ENCODE results near the gene ALG12. TPM values are rescaled to one million over a fixed set of nuclear protein-coding genes. Genes with fewer than 3 reads are reported as not detected.

The ALG12 gene
- total and polyA plus RNA-seq, 2 of the 4 experiments (the other 2 are of a cell fraction): 7.2 to 10.9 TPM

- Histone ChIP-seq H3K79me1 (ENCODE audit: low read depth in 1 of 2, low read length in 2 of 2) (peaks cover 18 to 64% of the 10 kb centered on the region in 2 experiments), H3K4ac (ENCODE audit: low read depth, low read length) (no peak overlapping the region), H3K14ac (replicated peaks; ENCODE audit: low read depth, low read length) (no peak overlapping the region), H3K4me1 (ENCODE audit: control insufficient read depth, insufficient read depth, low read length) (no peaks in the 10 kb centered on the region), H4K91ac (ENCODE audit: insufficient read depth, low read depth, low read length) (no peak overlapping the region), H4K20me1 (ENCODE audit: insufficient read depth, low read length) (peaks cover 58% of the 10 kb centered on the region), H3K4me3 (ENCODE audit: insufficient read depth, low read depth, low read length) (no peak overlapping the region), H2AK5ac (ENCODE audit: low read depth, low read length) (no peak overlapping the region), H3K56ac (ENCODE audit: extremely low read depth, insufficient read depth, low read length) (no peak overlapping the region), H2AFZ (replicated peaks; ENCODE audit: low read length, poor library complexity) (no peak overlapping the region), H2BK15ac (ENCODE audit: low read depth, low read length) (no peak overlapping the region), H3K36me3 (ENCODE audit: control insufficient read depth, insufficient read depth, low read length) (peaks cover 15% of the 10 kb centered on the region), H3K18ac (ENCODE audit: low read depth, low read length) (no peak overlapping the region), H3K9me3 (ENCODE audit: control insufficient read depth, insufficient read depth, low read length) (peaks cover 14% of the 10 kb centered on the region), H3K9me1 (ENCODE audit: insufficient read depth, low read length) (0 out of 2 replicates have a peak, but pooled peaks cover 5% of the 10 kb centered on the region), H2BK20ac (ENCODE audit: low read depth, low read length) (no peak overlapping the region), H2AK9ac (replicated peaks; ENCODE audit: low read depth, low read length, poor library complexity) (no peak overlapping the region), H2BK5ac (ENCODE audit: low read depth, low read length, poor library complexity, severe bottlenecking) (no peak overlapping the region), H2BK120ac (ENCODE audit: low read depth, low read length) (no peak overlapping the region), H3K27me3 (ENCODE audit: control insufficient read depth, insufficient read depth, low read length) (no peaks in the 10 kb centered on the region), H3K23ac (ENCODE audit: low read depth, low read length) (no peak overlapping the region), H3K27ac (ENCODE audit: insufficient read depth, low read length) (no peak overlapping the region), H3K4me2 (ENCODE audit: low read depth, low read length) (no peak overlapping the region), H3K9ac (ENCODE audit: low read depth, low read length) (no peak overlapping the region), H4K5ac (ENCODE audit: low read depth, low read length) (no peak overlapping the region), H4K8ac (ENCODE audit: low read depth in 2 of 2, low read length in 2 of 2) (no peak overlapping the region)
- DNase-seq: no peak
- TF ChIP-seq BHLHE40 (IDR thresholded peaks at IDR 0.05; ENCODE audit: low read depth, low read length) (no peak), RFX5 (IDR thresholded peaks at IDR 0.05; ENCODE audit: low read depth, low read length) (no peak), MXI1 (IDR thresholded peaks at IDR 0.05; ENCODE audit: borderline replicate concordance, low read depth, low read length) (no peak), CEBPB (IDR thresholded peaks at IDR 0.05; ENCODE audit: low read depth, low read length) (no peak), ELK1 (IDR thresholded peaks at IDR 0.05; ENCODE audit: borderline replicate concordance, low read depth, low read length) (no peak), FOS (IDR thresholded peaks at IDR 0.05; ENCODE audit: low read depth, low read length) (no peak), MAFK (IDR thresholded peaks at IDR 0.05; ENCODE audit: low read depth, low read length) (no peak), RAD21 (IDR thresholded peaks at IDR 0.05; ENCODE audit: low read length) (no peak), SMC3 (IDR thresholded peaks at IDR 0.05; ENCODE audit: low read depth, low read length) (no peak), MAZ (IDR thresholded peaks at IDR 0.05; ENCODE audit: borderline replicate concordance, low read depth, low read length) (no peak), NFE2L2 (IDR thresholded peaks at IDR 0.05; ENCODE audit: low read depth, low read length) (no peak), CHD1 (IDR thresholded peaks at IDR 0.05; ENCODE audit: low read depth, low read length) (no peak), POLR2A (IDR thresholded peaks at IDR 0.05; ENCODE audit: low read depth, low read length) (no peak), RCOR1 (IDR thresholded peaks at IDR 0.05; ENCODE audit: insufficient replicate concordance, low read length) (no peak)
- TF ChIP-seq, protein P1, sequence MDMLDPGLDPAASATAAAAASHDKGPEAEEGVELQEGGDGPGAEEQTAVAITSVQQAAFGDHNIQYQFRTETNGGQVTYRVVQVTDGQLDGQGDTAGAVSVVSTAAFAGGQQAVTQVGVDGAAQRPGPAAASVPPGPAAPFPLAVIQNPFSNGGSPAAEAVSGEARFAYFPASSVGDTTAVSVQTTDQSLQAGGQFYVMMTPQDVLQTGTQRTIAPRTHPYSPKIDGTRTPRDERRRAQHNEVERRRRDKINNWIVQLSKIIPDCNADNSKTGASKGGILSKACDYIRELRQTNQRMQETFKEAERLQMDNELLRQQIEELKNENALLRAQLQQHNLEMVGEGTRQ (IDR thresholded peaks at IDR 0.05; ENCODE audit: low read depth, low read length): no peak
- TF ChIP-seq, protein P2, sequence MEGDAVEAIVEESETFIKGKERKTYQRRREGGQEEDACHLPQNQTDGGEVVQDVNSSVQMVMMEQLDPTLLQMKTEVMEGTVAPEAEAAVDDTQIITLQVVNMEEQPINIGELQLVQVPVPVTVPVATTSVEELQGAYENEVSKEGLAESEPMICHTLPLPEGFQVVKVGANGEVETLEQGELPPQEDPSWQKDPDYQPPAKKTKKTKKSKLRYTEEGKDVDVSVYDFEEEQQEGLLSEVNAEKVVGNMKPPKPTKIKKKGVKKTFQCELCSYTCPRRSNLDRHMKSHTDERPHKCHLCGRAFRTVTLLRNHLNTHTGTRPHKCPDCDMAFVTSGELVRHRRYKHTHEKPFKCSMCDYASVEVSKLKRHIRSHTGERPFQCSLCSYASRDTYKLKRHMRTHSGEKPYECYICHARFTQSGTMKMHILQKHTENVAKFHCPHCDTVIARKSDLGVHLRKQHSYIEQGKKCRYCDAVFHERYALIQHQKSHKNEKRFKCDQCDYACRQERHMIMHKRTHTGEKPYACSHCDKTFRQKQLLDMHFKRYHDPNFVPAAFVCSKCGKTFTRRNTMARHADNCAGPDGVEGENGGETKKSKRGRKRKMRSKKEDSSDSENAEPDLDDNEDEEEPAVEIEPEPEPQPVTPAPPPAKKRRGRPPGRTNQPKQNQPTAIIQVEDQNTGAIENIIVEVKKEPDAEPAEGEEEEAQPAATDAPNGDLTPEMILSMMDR (conservative IDR thresholded peaks at IDR 0.05; ENCODE audit: low read depth, low read length): no peak
- ATAC-seq (ENCODE audit: low read depth): no peak
- dilution Hi-C loops (cut with HindIII; ENCODE audit: low sequenced_read_pairs, unreplicated experiment): no loop called here
- in situ Hi-C loops (cut with MboI; ENCODE audit: low sequenced_read_pairs): no loop called here
- intact Hi-C loops (cut with micrococcal nuclease): no loop called here
- no TSS peak for BruUV-seq (replicated peaks)
- ChIA-PET POLR2A (ENCODE audit: unreplicated experiment) (no interaction called here), CTCF (no interaction called here)
- 70% methylated on average over 2 of the region's 7 CpGs; no CpG with 5 or more reads in 1 of the 2 experiments for WGBS, 2 experiments (ENCODE audit: extremely low coverage in 2 of 2, insufficient read length in 1 of 2)
These were observed 45.9 kb downstream of the ALG12 start for GRCh38 chr22:49872347-49872746.

Measured in IMR-90 (cell line).